SH-SY5Y (cell line): ENCODE measurements around the gene AHRR.

Experiments
- GATA2 ChIP-seq: IDR thresholded peaks from 2 replicates; pipeline ENCODE4 v1.6.1; 2011; ENCODE audit warnings: mild to moderate bottlenecking, low read depth, low read length
- GATA3 ChIP-seq: IDR thresholded peaks from 2 replicates; pipeline ENCODE4 v1.6.1; 2011; ENCODE audit warnings: low read depth, mild to moderate bottlenecking, low read length, moderate library complexity

DNA sequence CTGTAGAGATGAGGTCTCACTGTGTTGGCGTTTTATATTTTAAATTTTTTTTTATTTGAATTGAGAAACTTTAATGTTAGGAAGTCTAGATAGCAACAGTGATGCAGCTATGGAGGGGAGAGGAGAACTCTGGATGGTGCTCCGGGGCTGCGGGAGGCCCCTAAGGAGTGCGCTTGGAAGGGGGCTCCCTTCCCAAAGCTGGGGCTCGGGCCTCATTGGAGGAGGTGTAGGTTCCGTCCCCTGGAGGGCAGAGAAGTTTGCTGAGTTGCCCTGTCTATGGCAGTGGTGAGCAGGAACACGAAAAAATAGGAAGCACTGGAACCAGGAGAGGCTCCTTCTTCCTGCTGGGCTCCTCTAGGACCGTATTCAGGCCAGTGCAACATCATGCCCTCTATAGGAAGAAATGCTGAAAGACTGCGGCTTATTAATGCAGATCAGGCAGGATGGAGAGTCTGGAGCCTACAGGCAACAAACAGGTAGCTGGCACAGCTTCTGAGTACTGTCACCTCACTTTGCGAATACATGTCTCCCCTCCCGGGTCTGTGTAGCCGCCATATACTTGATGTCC is 16.1 kb downstream of the AHRR start:
- TF ChIP-seq GATA2, result no peak
- TF ChIP-seq GATA3, result no peak
